T-cell (primary cell): ENCODE results near the gene PRELID3B. TPM values are rescaled to one million over a fixed set of nuclear protein-coding genes. Genes with fewer than 3 reads are reported as not detected.

Experiments used
- ATAC-seq, 4 experiments: fragments of 200-7000 bp in 3 of 4; fragments of 150-1000 bp in 1 of 4; cut with Tn5 transposase; replicated peaks in 1 of 4; 1 replicate in 3 of 4; 2 replicates in 1 of 4; pipeline ENCODE4 v1.10.0; 2021; ENCODE audit warnings: moderate library complexity in 3 of 4, mild to moderate bottlenecking in 2 of 4, moderate number of reproducible peaks in 1 of 4
- CTCF ChIA-PET, 2 donors: fragments of 300-600 bp; sonication (Branson Sonifier 250); formaldehyde crosslinking; loops; one replicate each; lab custom pipeline; 2022; ENCODE audit warnings: antibody characterized with exemption in 2 of 2; lab: Charles Lee
- POLR2A ChIA-PET, 2 donors: fragments of 300-600 bp; sonication (Branson Sonifier 250); formaldehyde crosslinking; loops; one replicate each; lab custom pipeline; 2022; ENCODE audit warnings: antibody characterized with exemption in 2 of 2; lab: Charles Lee
- DNase-seq, 35 experiments: peaks; one replicate each; pipeline versions ENCODE4 v3.0.0 to v3.0.0-alpha.2; 2013 to 2023
- H3K27ac ChIP-seq: one replicate; pipeline ENCODE4 v1.5.1; 2013; ENCODE audit warnings: low read length
- H3K27me3 ChIP-seq, 2 experiments: replicated peaks in 1 of 2; 1 replicate in 1 of 2; 2 replicates in 1 of 2; pipeline versions ENCODE4 v1.6.1 to v1.7.0; 2013; ENCODE audit warnings: low read length in 1 of 2, mixed read lengths in 1 of 2; ENCODE audit not compliant: control insufficient read depth in 2 of 2, insufficient read depth in 2 of 2; ENCODE audit errors: extremely low read depth in 1 of 2
- H3K36me3 ChIP-seq, 2 donors: 1 replicate in 1 of 2; 2 replicates in 1 of 2; pipeline versions ENCODE4 v1.6.1 to v1.7.0; 2013; ENCODE audit warnings: low read length in 1 of 2; ENCODE audit not compliant: control insufficient read depth in 2 of 2, insufficient read depth in 1 of 2; ENCODE audit errors: extremely low read depth in 1 of 2
- H3K4me1 ChIP-seq, 2 experiments: 1 replicate in 1 of 2; 2 replicates in 1 of 2; pipeline versions ENCODE4 v1.6.1 to v1.7.0; 2013; ENCODE audit warnings: low read length in 2 of 2, mixed read lengths in 1 of 2; ENCODE audit not compliant: insufficient read depth in 2 of 2, control insufficient read depth in 1 of 2; ENCODE audit errors: extremely low read depth in 1 of 2
- H3K4me3 ChIP-seq, 2 donors: 1 replicate in 1 of 2; 2 replicates in 1 of 2; pipeline versions ENCODE4 v1.5.1 to v1.7.0; 2013; ENCODE audit warnings: mild to moderate bottlenecking in 2 of 2, low read length in 1 of 2, moderate library complexity in 1 of 2; ENCODE audit not compliant: control insufficient read depth in 1 of 2; ENCODE audit errors: extremely low read depth in 1 of 2
- H3K9me3 ChIP-seq: 2 replicates; pipeline ENCODE4 v1.7.0; 2013
- H3K27ac Mint-ChIP-seq, 2 donors: one replicate each; pipeline ENCODE4 v1.8.0; 2020 to 2021; ENCODE audit warnings: mild to moderate bottlenecking in 2 of 2, mixed read lengths in 2 of 2
- H3K27me3 Mint-ChIP-seq, 2 donors: one replicate each; pipeline ENCODE4 v1.8.0; 2021 to 2022; ENCODE audit warnings: mixed read lengths in 2 of 2
- H3K36me3 Mint-ChIP-seq: one replicate; pipeline ENCODE4 v1.8.0; 2021; ENCODE audit warnings: mixed read lengths
- H3K4me1 Mint-ChIP-seq, 3 donors: one replicate each; pipeline ENCODE4 v1.8.0; 2020 to 2022; ENCODE audit warnings: mixed read lengths in 3 of 3, mild to moderate bottlenecking in 1 of 3
- H3K4me3 Mint-ChIP-seq, 3 donors: one replicate each; pipeline ENCODE4 v1.8.0; 2020 to 2022; ENCODE audit warnings: mild to moderate bottlenecking in 3 of 3, mixed read lengths in 3 of 3, moderate library complexity in 3 of 3
- H3K9me3 Mint-ChIP-seq, 3 donors: one replicate each; pipeline ENCODE4 v1.8.0; 2020 to 2022; ENCODE audit warnings: mixed read lengths in 3 of 3
- WGBS: methylation state at CpG from one replicate; pipeline ENCODE4 v1.1.5; 2013; ENCODE audit warnings: missing lambda C conversion rate; ENCODE audit not compliant: insufficient coverage; 5-methylcytosine and 5-hydroxymethylcytosine counted together
- total RNA-seq, 35 experiments: library from RNA in 6 of 35; stranded (reverse) in 6 of 35; fragments of 120-200 nt in 1 of 35; gene quantifications; one replicate each; pipeline versions ENCODE4 v1.2.1 to v1.2.4 and lab custom pipeline; 2013 to 2026

The PRELID3B gene
- total RNA-seq, 5 donors from 2014 or later (not counting 1 experiment from before 2014, with no cell fraction given) = 41.4 to 49.0 (median 43.6) TPM

GRCh38 chr20:59022754-59023153 lies 19.8 kb downstream of the PRELID3B start:
- peaks cover 0 to 57% of the 10 kb centered on the region in 2 donors for H3K36me3 ChIP-seq
- ChIA-PET POLR2A (interaction anchor here in 1 of 2 donors (0.7 kb wide), 1 partner anchor 114 kb away, joined by 9 read pairs; no protein-coding TSS in a partner anchor), CTCF (no interaction called here)
- 96% methylated on average over 13 of the region's 15 CpGs for WGBS
- no peak overlapping the region for H3K27ac ChIP-seq
- H3K9me3 Mint-ChIP-seq = no peaks in the 10 kb centered on the region
- H3K9me3 ChIP-seq = no peaks in the 10 kb centered on the region
- H3K27me3 Mint-ChIP-seq = no peaks in the 10 kb centered on the region
- no peak for DNase-seq
- H3K27me3 ChIP-seq = no peaks in the 10 kb centered on the region
- no peak overlapping the region for H3K4me3 ChIP-seq
- H3K4me1 Mint-ChIP-seq = peaks cover 25 to 33% (median 29%) of the 10 kb centered on the region in 3 donors
- no peak for ATAC-seq
- H3K4me3 Mint-ChIP-seq = no peak overlapping the region
- H3K4me1 ChIP-seq = peaks cover 5 to 8% of the 10 kb centered on the region in 2 experiments
- H3K36me3 Mint-ChIP-seq = peaks cover 42% of the 10 kb centered on the region
- H3K27ac Mint-ChIP-seq = no peak overlapping the region

GRCh38 chr20:59020938-59021551 lies 21.5 kb downstream of the PRELID3B start:
- Mint-ChIP-seq H3K27ac (peak overlapping the region in 1 of 2 donors; percentile 52), H3K4me1 (peaks cover 25 to 33% (median 29%) of the 10 kb centered on the region in 3 donors), H3K9me3 (no peaks in the 10 kb centered on the region), H3K36me3 (peaks cover 28% of the 10 kb centered on the region), H3K4me3 (no peak overlapping the region), H3K27me3 (no peaks in the 10 kb centered on the region)
- Histone ChIP-seq H3K4me3 (no peak overlapping the region), H3K4me1 (peaks cover 6 to 16% of the 10 kb centered on the region in 2 experiments), H3K27me3 (no peaks in the 10 kb centered on the region), H3K27ac (no peak overlapping the region), H3K36me3 (peaks cover 0 to 43% of the 10 kb centered on the region in 2 donors), H3K9me3 (no peaks in the 10 kb centered on the region)
- ChIA-PET CTCF (no interaction called here), POLR2A (no interaction called here)
- DNase-seq (no peak), ATAC-seq (no peak)
- no CpG with 5 or more reads among the region's 5 CpGs for WGBS

- DNase-seq (no peak), ATAC-seq (no peak)
- H3K27ac Mint-ChIP-seq = no peak within 1 kb of the TSS
- H3K4me1 ChIP-seq = peaks cover 6 to 25% of the 10 kb centered on the region in 2 experiments
- no peak within 1 kb of the TSS for H3K4me3 Mint-ChIP-seq
- H3K27ac ChIP-seq = no peak within 1 kb of the TSS
- no peaks in the 10 kb centered on the region for H3K9me3 Mint-ChIP-seq
- H3K27me3 Mint-ChIP-seq = no peaks in the 10 kb centered on the region
- H3K27me3 ChIP-seq = no peaks in the 10 kb centered on the region
- H3K36me3 ChIP-seq = peaks cover 0 to 24% of the 10 kb centered on the region in 2 donors
- 94% methylated on average over 5 of the region's 5 CpGs for WGBS
- H3K4me3 ChIP-seq = no peak within 1 kb of the TSS
- H3K9me3 ChIP-seq = no peaks in the 10 kb centered on the region
- POLR2A ChIA-PET = no interaction called here
- peaks cover 17% of the 10 kb centered on the region for H3K36me3 Mint-ChIP-seq
- CTCF ChIA-PET = interaction anchor here in 1 of 2 donors (1.1 kb wide), 1 partner anchor 112 kb away, joined by 3 read pairs; no protein-coding TSS in a partner anchor
- peaks cover 29 to 34% (median 29%) of the 10 kb centered on the region in 3 donors for H3K4me1 Mint-ChIP-seq
These were observed 23.4 kb downstream of the PRELID3B start, which contains the start of gene TUBB1 for GRCh38 chr20:59019217-59019616. TSS of gene TUBB1 (plus strand) at chr20:59019429. CDS start at chr20:59019523, 94 bp downstream.

GRCh38 chr20:59018817-59019216 lies 23.8 kb downstream of the PRELID3B start:
- no peaks in the 10 kb centered on the region for H3K9me3 Mint-ChIP-seq
- Histone ChIP-seq H3K27ac (no peak overlapping the region), H3K27me3 (no peaks in the 10 kb centered on the region), H3K4me3 (no peak overlapping the region), H3K9me3 (no peaks in the 10 kb centered on the region), H3K4me1 (peaks cover 6 to 29% of the 10 kb centered on the region in 2 experiments), H3K36me3 (peaks cover 0 to 20% of the 10 kb centered on the region in 2 donors)
- H3K27ac Mint-ChIP-seq = no peak overlapping the region
- ChIA-PET POLR2A (no interaction called here), CTCF (no interaction called here)
- no peaks in the 10 kb centered on the region for H3K27me3 Mint-ChIP-seq
- DNase-seq (no peak), ATAC-seq (no peak)
- peaks cover 33 to 38% (median 33%) of the 10 kb centered on the region in 3 donors for H3K4me1 Mint-ChIP-seq
- peaks cover 13% of the 10 kb centered on the region for H3K36me3 Mint-ChIP-seq
- WGBS = 100% methylated on average over 7 of the region's 10 CpGs
- H3K4me3 Mint-ChIP-seq = no peak overlapping the region

GRCh38 chr20:59017493-59018231 lies 24.9 kb downstream of the PRELID3B start:
- H3K27me3 ChIP-seq = no peaks in the 10 kb centered on the region
- H3K27me3 Mint-ChIP-seq = no peaks in the 10 kb centered on the region
- POLR2A ChIA-PET = interaction anchor here in 1 of 2 donors (0.5 kb wide), 1 partner anchor 41 kb away, joined by 5 read pairs; no protein-coding TSS in a partner anchor
- DNase-seq (no peak), ATAC-seq (no peak)
- CTCF ChIA-PET = no interaction called here
- H3K27ac Mint-ChIP-seq = peak overlapping the region in 1 of 2 donors; percentile 40
- H3K36me3 ChIP-seq = peaks cover 0 to 9% of the 10 kb centered on the region in 2 donors
- H3K4me1 Mint-ChIP-seq = peaks cover 41 to 44% (median 42%) of the 10 kb centered on the region in 3 donors
- no peaks in the 10 kb centered on the region for H3K9me3 Mint-ChIP-seq
- WGBS = 79% methylated on average over 11 of the region's 16 CpGs
- no peaks in the 10 kb centered on the region for H3K9me3 ChIP-seq
- no peak overlapping the region for H3K4me3 ChIP-seq
- peak overlapping the region in 1 of 3 donors; percentile 42 for H3K4me3 Mint-ChIP-seq
- no peak overlapping the region for H3K27ac ChIP-seq
- peaks cover 4% of the 10 kb centered on the region for H3K36me3 Mint-ChIP-seq
- H3K4me1 ChIP-seq = peaks cover 6 to 33% of the 10 kb centered on the region in 2 experiments

GRCh38 chr20:59016795-59017492 lies 25.6 kb downstream of the PRELID3B start:
- H3K4me1 Mint-ChIP-seq = peaks cover 38 to 47% (median 46%) of the 10 kb centered on the region in 3 donors
- Histone ChIP-seq H3K27ac (no peak overlapping the region), H3K36me3 (peaks cover 0 to 6% of the 10 kb centered on the region in 2 donors), H3K4me3 (no peak overlapping the region), H3K4me1 (peaks cover 6 to 33% of the 10 kb centered on the region in 2 experiments), H3K9me3 (no peaks in the 10 kb centered on the region), H3K27me3 (no peaks in the 10 kb centered on the region)
- ChIA-PET CTCF (no interaction called here), POLR2A (interaction anchor here in 1 of 2 donors (0.5 to 1.0 kb wide), 2 partner anchors 15 to 42 kb away, joined by 5 read pairs; partner anchors contain the start of gene ATP5F1E)
- no peaks in the 10 kb centered on the region for H3K27me3 Mint-ChIP-seq
- WGBS = 54% methylated on average over 3 of the region's 4 CpGs
- H3K4me3 Mint-ChIP-seq = peak overlapping the region in 1 of 3 donors; percentile 42
- H3K9me3 Mint-ChIP-seq = no peaks in the 10 kb centered on the region
- peak; percentile 36 to 61 (median 40) for ATAC-seq
- peak in 2 of 35 experiments; percentile 21 to 22 for DNase-seq
- H3K36me3 Mint-ChIP-seq = no peaks in the 10 kb centered on the region
- H3K27ac Mint-ChIP-seq = peak overlapping the region; percentile 23 to 40
